Superior temporal gyrus (tissue), 1 donor: ENCODE data around the gene IL5RA.

Experiments
- DNase-seq: peaks from one replicate; pipeline ENCODE4 v3.0.0-alpha.2; 2016; ENCODE audit errors: extremely low spot score

The IL5RA gene

DNA sequence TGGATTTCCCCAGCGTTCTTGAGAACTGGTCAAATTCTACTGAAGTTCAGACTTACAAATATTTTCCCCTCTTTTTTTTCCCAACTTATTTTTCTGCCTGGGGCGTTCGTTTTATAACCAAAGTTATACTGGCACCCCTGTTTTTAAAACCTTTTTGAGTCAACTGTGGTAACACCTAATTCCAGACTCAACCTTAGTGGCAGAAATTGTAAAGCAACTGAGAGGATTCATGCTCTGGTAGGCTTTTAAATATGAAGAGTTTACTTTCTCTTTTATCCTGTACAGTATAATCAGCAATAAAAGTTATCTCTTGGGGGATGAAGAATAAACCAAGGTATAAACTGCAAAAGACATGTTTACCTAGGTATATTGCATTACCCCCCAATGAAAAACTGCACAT, 2.3 kb downstream of the IL5RA start:
- no peak for DNase-seq

GRCh38 chr3:3107181-3107580, 3.0 kb downstream of the IL5RA start:
- DNase-seq, result no peak

GRCh38 chr3:3105815-3106214, 4.4 kb downstream of the IL5RA start:
- DNase-seq, result no peak

- DNase-seq, result no peak
Measured at GRCh38 chr3:3105246-3105645, 4.9 kb downstream of the IL5RA start.

GRCh38 chr3:3102751-3103150, 7.4 kb downstream of the IL5RA start:
- no peak for DNase-seq

DNA sequence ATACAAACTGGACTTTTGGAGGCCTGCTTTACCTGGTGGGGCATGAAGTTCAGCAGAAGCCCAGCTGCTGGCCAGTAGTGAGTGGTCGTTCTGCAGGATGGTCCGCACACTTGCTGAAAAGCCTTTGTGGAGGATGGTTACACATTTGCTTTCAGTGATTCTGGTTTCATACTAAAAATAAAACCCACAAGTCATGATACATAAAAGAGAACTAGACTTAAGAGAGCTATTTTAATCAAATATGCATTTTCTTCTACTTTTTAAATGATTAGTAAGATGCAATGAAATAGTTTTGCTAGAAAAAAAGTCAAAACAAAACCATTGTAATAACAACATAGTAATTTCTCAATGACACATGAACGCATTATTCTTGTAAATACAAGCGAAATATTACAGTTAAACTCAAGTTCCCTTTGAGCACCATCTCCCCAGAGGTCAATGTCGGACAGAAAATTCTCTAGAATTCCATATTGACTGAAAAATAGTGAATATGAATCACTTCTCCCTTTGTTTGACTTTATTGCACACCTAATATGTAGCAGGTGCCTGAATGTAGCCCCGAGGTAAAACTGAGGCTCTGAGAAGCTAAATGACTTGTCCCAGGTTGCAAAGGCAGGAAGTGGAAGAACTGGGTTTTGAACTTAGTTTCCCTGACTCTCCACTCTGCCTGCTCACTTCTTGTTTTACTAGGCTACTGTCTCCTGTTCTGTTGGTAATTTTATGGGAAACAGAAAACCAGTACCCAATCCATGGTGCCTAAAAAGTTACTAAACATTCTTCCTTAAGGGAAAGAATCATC, 8.3 kb downstream of the IL5RA start:
- DNase-seq, result no peak

GRCh38 chr3:3097958-3098357, 12.2 kb downstream of the IL5RA start:
- DNase-seq, result no peak

GRCh38 chr3:3089017-3089416, 21.2 kb downstream of the IL5RA start:
- no peak for DNase-seq

DNA sequence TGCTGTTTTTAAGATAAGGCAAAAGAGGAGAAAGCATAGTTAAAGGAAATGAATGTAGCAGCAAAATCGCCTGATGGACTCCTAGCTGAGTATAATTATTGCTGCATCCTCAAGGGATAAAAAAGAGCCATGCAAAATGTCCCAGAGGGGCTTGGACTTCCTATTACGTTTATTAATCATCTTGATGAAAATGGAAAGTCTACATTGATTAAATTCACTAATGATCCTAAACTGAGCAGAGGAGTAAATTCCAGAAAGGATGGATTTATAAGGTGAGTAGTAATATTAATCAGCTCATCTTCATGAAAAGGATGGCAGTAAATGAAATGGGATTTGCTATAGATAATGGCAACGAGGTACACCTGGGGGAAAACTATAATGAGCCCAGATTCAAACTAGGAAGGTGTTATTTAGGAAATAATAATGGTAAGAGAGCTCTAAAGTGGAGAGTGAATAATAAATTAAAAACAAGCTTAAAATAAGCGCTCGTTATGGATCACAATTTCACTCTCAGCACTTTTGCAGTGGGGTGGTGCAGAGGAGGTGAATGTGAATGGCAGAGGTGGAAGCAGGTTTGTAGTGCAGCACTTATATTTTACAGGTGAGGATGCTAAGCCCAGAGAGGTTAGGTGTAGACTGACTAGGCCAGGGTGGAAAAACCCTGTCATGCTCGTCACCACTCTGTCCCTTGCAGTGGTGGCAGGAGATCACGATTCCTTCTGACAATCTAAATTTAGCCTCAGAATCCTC, 22.3 kb downstream of the IL5RA start:
- no peak for DNase-seq

GRCh38 chr3:3087279-3087678, 22.9 kb downstream of the IL5RA start:
- no peak for DNase-seq

DNA sequence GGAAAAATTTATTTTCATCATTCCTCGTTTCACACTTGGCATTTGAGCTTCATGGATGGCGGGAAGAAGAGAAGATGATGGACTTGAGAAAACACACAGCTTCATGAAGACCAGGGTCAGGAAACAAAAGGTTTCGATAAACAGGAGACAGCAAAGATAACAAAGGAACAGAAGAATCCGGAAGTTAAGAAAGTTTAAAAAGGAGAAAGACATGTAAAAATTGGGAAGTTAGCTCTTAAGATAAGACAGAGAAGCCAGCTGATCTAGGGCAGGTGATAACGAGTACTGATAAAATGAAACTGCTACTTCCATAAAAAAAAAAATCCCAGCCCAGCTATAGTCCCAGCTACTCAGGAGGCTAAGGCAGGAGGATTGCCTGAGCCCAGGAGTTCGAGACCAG, 23.9 kb downstream of the IL5RA start:
- no peak for DNase-seq

- DNase-seq, result no peak
Measured at GRCh38 chr3:3085782-3086181, 24.4 kb downstream of the IL5RA start.

- no peak for DNase-seq
Measured at GRCh38 chr3:3084890-3085289, 25.3 kb downstream of the IL5RA start.

DNA sequence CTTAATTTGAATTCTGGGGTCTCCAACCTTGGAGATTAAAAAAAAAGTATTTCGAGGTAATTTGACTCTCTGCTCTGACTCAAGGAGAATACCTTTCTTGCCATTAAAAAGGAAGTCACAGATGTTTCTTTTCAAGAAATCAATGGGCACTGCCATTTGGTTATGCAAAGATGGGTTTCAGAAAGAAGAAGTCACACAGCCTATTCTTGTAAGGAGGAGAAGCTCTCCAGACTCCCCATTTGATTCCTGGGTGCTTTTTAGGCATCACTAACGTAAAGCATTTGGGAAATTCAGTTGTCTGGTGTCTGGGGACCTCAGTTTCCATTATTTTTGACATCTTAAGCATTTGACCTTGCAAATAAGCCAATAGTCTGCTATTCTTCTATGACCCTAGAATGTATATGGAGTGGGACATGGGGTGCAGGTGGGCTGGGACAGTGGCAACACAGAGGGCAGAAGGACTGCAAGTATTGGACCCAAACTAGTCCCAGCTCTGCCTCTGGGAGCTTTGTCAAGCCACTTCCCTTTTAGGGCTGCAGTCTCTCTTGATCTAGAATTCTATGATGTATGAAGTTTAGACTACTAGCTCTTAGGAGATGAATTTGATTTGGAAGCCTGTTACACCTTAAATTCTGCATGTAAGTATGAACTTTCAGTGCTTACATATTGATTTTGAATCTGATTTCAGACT, 27.8 kb downstream of the IL5RA start:
- DNase-seq, result no peak

DNA sequence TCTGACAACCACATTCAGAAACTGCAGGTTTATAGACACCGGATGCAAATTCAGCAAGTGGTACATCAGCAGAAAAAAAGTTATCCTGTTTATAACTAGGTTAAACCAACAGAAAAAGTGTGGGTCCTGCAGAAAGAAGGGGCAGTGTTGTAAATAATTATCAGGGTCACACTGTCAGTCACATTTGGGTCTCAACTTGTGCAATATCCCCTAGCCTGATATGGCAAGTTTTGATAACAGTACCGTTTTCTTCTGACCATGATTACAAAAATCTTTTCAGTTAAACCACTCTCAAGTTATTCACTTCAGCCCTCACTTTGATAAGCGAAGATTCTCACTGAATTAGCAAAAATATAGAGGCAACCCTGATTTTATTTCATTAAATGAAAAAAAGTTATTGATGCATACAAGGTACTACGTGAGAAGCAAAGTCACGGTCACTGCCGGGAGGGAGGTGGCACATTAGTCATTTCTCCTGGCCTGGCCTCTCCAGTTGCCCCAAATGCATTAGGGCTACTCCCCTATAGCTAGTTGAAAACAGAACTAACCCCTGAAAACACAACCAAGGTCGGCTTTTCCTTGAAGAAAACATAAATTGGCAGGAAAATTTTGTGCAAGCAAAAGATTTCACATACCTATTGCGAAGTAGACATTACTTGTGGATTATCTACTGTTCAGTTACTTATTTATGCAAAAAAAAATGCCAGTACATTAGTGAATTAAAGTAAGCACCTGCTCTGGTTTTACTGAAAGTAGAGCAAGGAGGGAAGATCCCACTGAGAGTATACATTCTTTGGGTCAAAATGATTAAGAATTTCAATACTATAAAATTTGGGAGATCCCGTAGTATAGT, 28.6 kb downstream of the IL5RA start:
- DNase-seq, result no peak

DNA sequence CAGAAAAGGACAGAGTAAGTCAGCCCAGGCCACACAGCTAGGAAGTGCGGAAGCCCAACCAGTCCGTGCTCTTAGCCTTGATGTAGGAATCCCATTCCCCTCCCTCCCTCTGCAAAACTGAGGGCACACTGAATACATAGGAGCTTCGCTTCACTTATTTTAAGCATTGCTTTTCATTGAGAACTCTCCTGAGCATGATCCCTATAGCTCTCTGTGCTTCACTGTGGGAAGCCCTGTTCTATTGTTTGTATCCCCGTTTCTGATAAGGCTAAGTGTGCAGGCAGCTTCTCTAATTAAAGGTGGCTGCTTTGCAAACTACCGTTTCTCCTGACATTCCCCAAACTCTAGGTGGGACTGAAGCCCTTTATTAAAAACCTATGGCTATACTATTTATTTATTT, 29.9 kb downstream of the IL5RA start:
- DNase-seq, result no peak

DNA sequence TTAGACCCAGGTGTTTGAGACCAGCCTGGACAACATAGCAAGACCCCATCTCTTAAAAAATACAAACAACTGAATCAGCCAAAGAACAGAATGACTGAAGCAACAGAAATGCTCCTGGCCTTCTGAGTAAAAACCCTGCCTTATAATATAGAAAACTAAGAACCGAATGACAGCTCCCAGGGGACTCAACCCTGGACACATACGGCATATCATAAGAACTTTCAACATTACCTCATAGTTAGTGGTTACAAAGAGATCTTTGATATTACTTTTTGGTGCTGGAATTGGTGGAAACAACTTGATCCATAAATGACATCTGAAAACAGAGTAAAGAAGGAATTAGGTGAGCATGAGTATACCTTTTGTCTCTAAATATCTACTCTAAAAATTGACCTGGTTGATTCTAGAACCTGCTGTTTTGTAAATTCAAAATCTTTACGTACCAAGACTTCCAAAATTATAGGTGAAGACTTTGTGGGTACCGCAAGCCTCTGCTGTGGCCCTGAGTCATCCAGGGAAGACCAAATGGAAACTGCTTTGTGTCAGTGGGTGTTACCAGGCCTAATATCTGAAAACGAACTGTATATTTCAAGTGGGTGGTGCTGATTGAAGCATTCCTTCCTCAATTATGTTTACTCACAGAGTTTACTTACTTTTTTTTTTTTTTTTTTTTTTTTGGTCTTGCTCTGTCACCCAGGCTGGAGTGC, 35.5 kb downstream of the IL5RA start:
- DNase-seq, result no peak

- DNase-seq, result no peak
Measured at GRCh38 chr3:3071136-3071535, 39.0 kb downstream of the IL5RA start.

GRCh38 chr3:3069723-3070122, 40.5 kb downstream of the IL5RA start:
- no peak for DNase-seq

- DNase-seq, result no peak
Measured at GRCh38 chr3:3068358-3068881, 41.8 kb downstream of the IL5RA start.

- DNase-seq, result no peak
Measured at GRCh38 chr3:3066910-3067309, 43.3 kb downstream of the IL5RA start.
